ENCODE measurements around the gene PHRF1. TPM values are rescaled to one million over a fixed set of nuclear protein-coding genes. Genes with fewer than 3 reads are reported as not detected.

PHRF1 gene
- total RNA-seq, 1 experiment from 2014 or later, result 48.9 TPM

GRCh38 chr11:560305-561147 is 15.7 kb upstream of the PHRF1 start, which contains the start of the genes LMNTD2 and RASSF7:
TSS of gene LMNTD2 (minus strand) at chr11:560738. CDS start at chr11:560716, 22 bp downstream.
TSS of gene RASSF7 (plus strand) at chr11:560970. CDS start at chr11:561769, 799 bp downstream.
- Histone ChIP-seq H2BK12ac (ENCODE audit: insufficient read length, low read depth, low read length) (no peak within 1 kb of the TSS), H3K56ac (ENCODE audit: insufficient read length, low read depth, low read length) (no peak within 1 kb of the TSS), H2BK120ac (ENCODE audit: low read depth, low read length, poor library complexity, severe bottlenecking) (no peak within 1 kb of the TSS), H3K4ac (ENCODE audit: low read depth, low read length) (no peak within 1 kb of the TSS), H2BK5ac (ENCODE audit: insufficient read length, low read length) (no peak within 1 kb of the TSS), H3K9me3 (ENCODE audit: control insufficient read depth, low read depth, low read length) (no peaks in the 10 kb centered on the region), H3K27me3 (ENCODE audit: insufficient read depth, low read length) (peaks cover 5% of the 10 kb centered on the region; the same call in 1 of the 2 replicates), H3K14ac (ENCODE audit: insufficient read depth, low read length) (peak within 1 kb of the TSS; percentile 35; the same call in 1 of the 2 replicates), H3K23ac (ENCODE audit: insufficient read length, low read depth, low read length) (no peak within 1 kb of the TSS), H2BK15ac (ENCODE audit: low read depth, low read length) (no peak within 1 kb of the TSS), H3K18ac (ENCODE audit: insufficient read length, low read depth, low read length) (no peak within 1 kb of the TSS), H3K4me1 (ENCODE audit: insufficient read depth, low read length) (no peaks in the 10 kb centered on the region), H4K20me1 (ENCODE audit: control insufficient read depth, insufficient read depth, insufficient read length) (no peaks in the 10 kb centered on the region), H2AK5ac (ENCODE audit: insufficient read length, low read length) (no peak within 1 kb of the TSS), H2AFZ (ENCODE audit: low read length) (no peak within 1 kb of the TSS), H3K9ac (ENCODE audit: extremely low read depth, insufficient read length, low read length) (peak within 1 kb of the TSS; percentile 23), H2BK20ac (ENCODE audit: low read depth, low read length, poor library complexity, severe bottlenecking) (no peak within 1 kb of the TSS), H4K5ac (ENCODE audit: insufficient read length, low read depth, low read length) (no peak within 1 kb of the TSS), H4K91ac (ENCODE audit: insufficient read length, low read depth, low read length) (no peak within 1 kb of the TSS), H4K8ac (replicated peaks; ENCODE audit: insufficient read length, low read depth, low read length) (no peak within 1 kb of the TSS), H3K4me2 (ENCODE audit: insufficient read depth, insufficient read length, low read length) (peak within 1 kb of the TSS; percentile 74), H3K23me2 (ENCODE audit: insufficient read length, low read depth, low read length, poor library complexity, severe bottlenecking) (peaks cover 12% of the 10 kb centered on the region), H3K79me1 (ENCODE audit: insufficient read depth, low read depth, low read length, poor library complexity, severe bottlenecking) (no peaks in the 10 kb centered on the region), H3T11ph (ENCODE audit: low read length) (no peak within 1 kb of the TSS), H3K79me2 (ENCODE audit: insufficient read depth, low read length) (no peaks in the 10 kb centered on the region), H3K27ac (ENCODE audit: insufficient read length, low read depth, low read length) (no peak within 1 kb of the TSS)
- WGBS (ENCODE audit: extremely low coverage, insufficient read length, low lambda C conversion rate), result no CpG with 5 or more reads among the region's 95 CpGs
- TF ChIP-seq CTCF (conservative IDR thresholded peaks at IDR 0.05), result no peak
- peak; percentile 93 for DNase-seq
- H3K27ac Mint-ChIP-seq, result peak within 1 kb of the TSS in 2 of 3 experiments; percentile 14 to 82; a peak in 3 of 7 replicates
- peaks cover 12 to 29% of the 10 kb centered on the region in 2 experiments for H3K4me1 Mint-ChIP-seq
- H3K9me3 Mint-ChIP-seq, result no peaks in the 10 kb centered on the region; a peak in 2 of 5 replicates
- H3K27me3 Mint-ChIP-seq (ENCODE audit: low read depth), result peaks cover 30% of the 10 kb centered on the region
- peak within 1 kb of the TSS; percentile 83 to 90 for H3K4me3 Mint-ChIP-seq
- H3K36me3 Mint-ChIP-seq (ENCODE audit: insufficient read depth in 1 of 3, low read depth in 3 of 3), result peaks cover 2 to 11% (median 4%) of the 10 kb centered on the region in 3 experiments; a peak in 5 of 7 replicates
